ENCODE measurements around the gene SLC16A2. TPM values are rescaled to one million over a fixed set of nuclear protein-coding genes. Genes with fewer than 3 reads are reported as not detected.

Gene SLC16A2
- total and polyA plus RNA-seq, 7 donors: 0.23 to 10.5 (median 5.3) TPM

DNA sequence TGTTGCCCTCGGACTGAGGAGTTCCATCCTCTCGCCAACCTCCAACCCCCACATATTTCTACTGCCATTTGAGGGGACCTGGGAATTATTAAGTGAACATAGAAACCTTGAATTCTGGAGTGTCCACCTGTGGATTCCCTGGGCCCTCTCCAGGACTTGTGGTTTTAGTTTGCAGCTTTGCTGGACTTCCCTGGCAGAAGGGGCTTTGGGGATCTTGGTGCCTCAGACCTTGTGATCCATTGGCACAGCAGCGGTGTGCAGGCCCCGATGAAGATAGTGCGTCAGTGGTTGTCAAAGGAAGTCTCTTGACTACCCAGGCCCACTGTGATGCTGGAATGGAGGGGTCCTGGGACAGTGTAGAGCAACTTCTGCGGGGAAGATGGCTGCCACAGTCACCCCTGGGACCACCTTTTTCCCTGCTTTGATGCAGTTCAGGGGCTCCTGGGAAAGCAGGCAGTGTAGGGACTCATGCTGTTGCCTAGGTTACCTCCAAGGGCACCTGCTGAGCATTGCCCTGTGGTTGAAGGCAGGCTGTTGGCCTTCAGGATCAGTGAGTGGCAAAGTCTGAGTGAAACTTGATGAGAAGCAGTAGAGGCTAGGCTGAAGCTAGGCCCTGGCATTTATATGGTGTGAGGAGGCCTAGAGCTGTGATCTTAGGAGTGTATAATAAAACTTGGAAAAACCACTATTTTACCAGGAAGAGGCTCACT, 2.2 kb downstream of the SLC16A2 start:
- Histone ChIP-seq H3K27ac (peak overlapping the region; percentile 89 to 95 (median 90)), H3K27me3 (no peaks in the 10 kb centered on the region), H3K4me1 (peaks cover 0 to 16% (median 7%) of the 10 kb centered on the region in 4 donors), H3K9me3 (no peaks in the 10 kb centered on the region), H3K36me3 (no peaks in the 10 kb centered on the region), H3K4me3 (peak overlapping the region in 3 of 4 donors; percentile 55 to 60 (median 59))
- TF ChIP-seq, protein P1, sequence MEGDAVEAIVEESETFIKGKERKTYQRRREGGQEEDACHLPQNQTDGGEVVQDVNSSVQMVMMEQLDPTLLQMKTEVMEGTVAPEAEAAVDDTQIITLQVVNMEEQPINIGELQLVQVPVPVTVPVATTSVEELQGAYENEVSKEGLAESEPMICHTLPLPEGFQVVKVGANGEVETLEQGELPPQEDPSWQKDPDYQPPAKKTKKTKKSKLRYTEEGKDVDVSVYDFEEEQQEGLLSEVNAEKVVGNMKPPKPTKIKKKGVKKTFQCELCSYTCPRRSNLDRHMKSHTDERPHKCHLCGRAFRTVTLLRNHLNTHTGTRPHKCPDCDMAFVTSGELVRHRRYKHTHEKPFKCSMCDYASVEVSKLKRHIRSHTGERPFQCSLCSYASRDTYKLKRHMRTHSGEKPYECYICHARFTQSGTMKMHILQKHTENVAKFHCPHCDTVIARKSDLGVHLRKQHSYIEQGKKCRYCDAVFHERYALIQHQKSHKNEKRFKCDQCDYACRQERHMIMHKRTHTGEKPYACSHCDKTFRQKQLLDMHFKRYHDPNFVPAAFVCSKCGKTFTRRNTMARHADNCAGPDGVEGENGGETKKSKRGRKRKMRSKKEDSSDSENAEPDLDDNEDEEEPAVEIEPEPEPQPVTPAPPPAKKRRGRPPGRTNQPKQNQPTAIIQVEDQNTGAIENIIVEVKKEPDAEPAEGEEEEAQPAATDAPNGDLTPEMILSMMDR (IDR thresholded peaks at IDR 0.05): no peak
- TF ChIP-seq POLR2A (IDR thresholded peaks at IDR 0.05) (no peak), EP300 (IDR thresholded peaks at IDR 0.05) (no peak), POLR2AphosphoS5 (IDR thresholded peaks at IDR 0.05) (no peak)
- no peak for DNase-seq
- intact Hi-C loops (cut with DNase I): loop anchor here (5.0 kb wide), 2 partner anchors 41 to 131 kb away; no protein-coding TSS in a partner anchor
- 81 to 91% methylated on average over 6 of the region's 6 CpGs for WGBS, 2 donors

- Histone ChIP-seq H3K9me3 (no peaks in the 10 kb centered on the region), H3K27ac (no peak overlapping the region), H3K4me1 (peaks cover 0 to 11% (median 5%) of the 10 kb centered on the region in 4 donors), H3K36me3 (no peaks in the 10 kb centered on the region), H3K4me3 (no peak overlapping the region), H3K27me3 (no peaks in the 10 kb centered on the region)
- WGBS, 2 donors: 84 to 88% methylated on average over 2 of the region's 2 CpGs
- intact Hi-C loops (cut with DNase I): no loop called here
- no peak for DNase-seq
- no peak for TF ChIP-seq POLR2A (IDR thresholded peaks at IDR 0.05)
- TF ChIP-seq, protein P1 (IDR thresholded peaks at IDR 0.05): no peak
- TF ChIP-seq EP300 (IDR thresholded peaks at IDR 0.05): no peak
- no peak for TF ChIP-seq POLR2AphosphoS5 (IDR thresholded peaks at IDR 0.05)
Observed at GRCh38 chrX:74426071-74426470, 4.8 kb downstream of the SLC16A2 start.

DNA sequence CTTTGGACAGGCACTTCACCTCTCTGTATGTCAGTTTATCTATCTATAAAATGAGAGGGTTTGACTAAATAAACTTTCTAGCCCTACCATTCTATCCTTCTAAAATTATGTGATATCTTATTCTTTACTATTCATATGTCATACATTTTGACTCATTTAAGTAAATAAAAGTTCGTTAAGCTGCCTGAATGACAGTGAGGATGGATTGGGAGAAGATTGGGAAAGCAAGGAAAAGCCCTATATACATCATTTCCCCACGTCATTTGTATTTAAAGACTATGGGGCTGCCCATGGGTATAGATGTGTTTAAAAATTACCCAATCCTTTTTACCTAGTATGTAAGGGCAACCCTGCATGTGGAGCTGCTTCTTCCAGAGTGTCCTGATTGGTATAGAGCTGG, 5.3 kb downstream of the SLC16A2 start:
- 58 to 83% methylated on average over 2 of the region's 2 CpGs for WGBS, 2 donors

GRCh38 chrX:74431797-74432196, 10.5 kb downstream of the SLC16A2 start:
- Histone ChIP-seq H3K27me3 (no peaks in the 10 kb centered on the region), H3K36me3 (no peaks in the 10 kb centered on the region), H3K9me3 (no peaks in the 10 kb centered on the region), H3K4me3 (no peak overlapping the region), H3K4me1 (no peaks in the 10 kb centered on the region), H3K27ac (no peak overlapping the region)
- no peak for DNase-seq
- WGBS, 2 donors: 7 to 43% methylated on average over 2 of the region's 2 CpGs
- TF ChIP-seq EP300 (IDR thresholded peaks at IDR 0.05) (no peak), POLR2A (IDR thresholded peaks at IDR 0.05) (no peak), POLR2AphosphoS5 (IDR thresholded peaks at IDR 0.05) (no peak)
- TF ChIP-seq, protein P1 (IDR thresholded peaks at IDR 0.05): no peak
- intact Hi-C loops (cut with DNase I): no loop called here

More for the DNA sequence above, 5.3 kb downstream of the SLC16A2 start:
- TF ChIP-seq EP300 (IDR thresholded peaks at IDR 0.05): no peak
- TF ChIP-seq, protein P1 (IDR thresholded peaks at IDR 0.05): no peak
- no peak for TF ChIP-seq POLR2AphosphoS5 (IDR thresholded peaks at IDR 0.05)
- no peak for TF ChIP-seq POLR2A (IDR thresholded peaks at IDR 0.05)
- Histone ChIP-seq H3K4me1 (peaks cover 0 to 11% (median 5%) of the 10 kb centered on the region in 4 donors), H3K27ac (no peak overlapping the region), H3K9me3 (no peaks in the 10 kb centered on the region), H3K27me3 (no peaks in the 10 kb centered on the region), H3K4me3 (no peak overlapping the region), H3K36me3 (no peaks in the 10 kb centered on the region)
- intact Hi-C loops (cut with DNase I): no loop called here
- no peak for DNase-seq
